NCI-H2196 treated with DMSO at 0.1 percent for 48 hours (cell line): ENCODE data around the gene KIAA1586.

Experiments used
- DNase-seq: peaks from one replicate; lab custom pipeline; 2025; ENCODE audit not compliant: unreplicated experiment; lab: John Stamatoyannopoulos, UW

Gene KIAA1586

GRCh38 chr6:57097596-57097995 lies 51.1 kb downstream of the KIAA1586 start:
- no peak for DNase-seq

- DNase-seq = no peak
Observed at GRCh38 chr6:57102976-57103375, 56.5 kb downstream of the KIAA1586 start.

GRCh38 chr6:57104336-57104735 lies 57.8 kb downstream of the KIAA1586 start:
- DNase-seq = no peak
